Measurements from ENCODE around the gene MORC4. TPM values are rescaled to one million over a fixed set of nuclear protein-coding genes. Genes with fewer than 3 reads are reported as not detected.

The MORC4 gene
- total and polyA plus RNA-seq, 2 donors from 2014 or later = 8.2 to 12.6 TPM

DNA sequence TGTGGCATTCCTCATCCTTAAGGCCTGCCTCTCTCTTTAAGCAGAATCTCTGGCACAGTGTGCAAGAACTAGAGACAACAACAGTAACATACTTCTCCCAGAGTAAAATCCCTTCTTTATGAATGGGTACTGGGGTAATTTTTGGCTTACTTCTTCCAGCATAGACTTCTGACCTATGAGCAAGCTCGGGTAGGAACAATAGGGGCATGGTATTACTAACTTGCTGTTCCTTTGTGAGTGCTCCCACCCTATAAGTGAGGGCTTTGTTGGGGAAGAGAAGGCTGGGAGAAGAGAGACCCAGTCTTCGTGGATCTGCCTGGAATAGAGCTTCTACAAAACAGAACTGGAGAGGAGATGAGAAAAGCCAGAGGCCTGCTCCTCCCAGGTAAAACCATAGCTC lies 49.6 kb downstream of the MORC4 start:
- FAIRE-seq = no peak

GRCh38 chrX:106949366-106949765 lies 50.6 kb downstream of the MORC4 start:
- Histone ChIP-seq H3K9me3 (ENCODE audit: control insufficient read depth in 2 of 3, insufficient read depth in 1 of 3, low read length in 3 of 3) (no peaks in the 10 kb centered on the region), H3K36me3 (ENCODE audit: control insufficient read depth in 2 of 3, insufficient read depth in 3 of 3, low read length in 3 of 3) (peaks cover 0 to 2% (median 0%) of the 10 kb centered on the region in 3 donors), H3K9ac (ENCODE audit: low read length in 3 of 3) (no peak overlapping the region), H3K4me3 (ENCODE audit: low read length in 3 of 3) (no peak overlapping the region), H3K27ac (ENCODE audit: low read depth in 2 of 2, low read length in 2 of 2) (no peak overlapping the region), H3K27me3 (ENCODE audit: control insufficient read depth, insufficient read depth, low read length) (no peaks in the 10 kb centered on the region), H3K4me1 (ENCODE audit: control insufficient read depth in 2 of 3, insufficient read depth in 2 of 3, low read depth in 1 of 3, low read length in 3 of 3) (peaks cover 0 to 3% (median 0%) of the 10 kb centered on the region in 3 donors)
- no peak for FAIRE-seq
- TF ChIP-seq, protein P1, sequence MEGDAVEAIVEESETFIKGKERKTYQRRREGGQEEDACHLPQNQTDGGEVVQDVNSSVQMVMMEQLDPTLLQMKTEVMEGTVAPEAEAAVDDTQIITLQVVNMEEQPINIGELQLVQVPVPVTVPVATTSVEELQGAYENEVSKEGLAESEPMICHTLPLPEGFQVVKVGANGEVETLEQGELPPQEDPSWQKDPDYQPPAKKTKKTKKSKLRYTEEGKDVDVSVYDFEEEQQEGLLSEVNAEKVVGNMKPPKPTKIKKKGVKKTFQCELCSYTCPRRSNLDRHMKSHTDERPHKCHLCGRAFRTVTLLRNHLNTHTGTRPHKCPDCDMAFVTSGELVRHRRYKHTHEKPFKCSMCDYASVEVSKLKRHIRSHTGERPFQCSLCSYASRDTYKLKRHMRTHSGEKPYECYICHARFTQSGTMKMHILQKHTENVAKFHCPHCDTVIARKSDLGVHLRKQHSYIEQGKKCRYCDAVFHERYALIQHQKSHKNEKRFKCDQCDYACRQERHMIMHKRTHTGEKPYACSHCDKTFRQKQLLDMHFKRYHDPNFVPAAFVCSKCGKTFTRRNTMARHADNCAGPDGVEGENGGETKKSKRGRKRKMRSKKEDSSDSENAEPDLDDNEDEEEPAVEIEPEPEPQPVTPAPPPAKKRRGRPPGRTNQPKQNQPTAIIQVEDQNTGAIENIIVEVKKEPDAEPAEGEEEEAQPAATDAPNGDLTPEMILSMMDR (IDR thresholded peaks at IDR 0.05; ENCODE audit: borderline replicate concordance, extremely low read depth, insufficient read depth) = no peak
- DNase-seq = no peak
- intact Hi-C loops (cut with DNase I) = no loop called here

More for the DNA sequence above, 49.6 kb downstream of the MORC4 start:
- H3K27me3 ChIP-seq (ENCODE audit: control insufficient read depth, insufficient read depth, low read length) = no peaks in the 10 kb centered on the region
- intact Hi-C loops (cut with DNase I) = no loop called here
- no peak overlapping the region for H3K9ac ChIP-seq (ENCODE audit: low read length in 3 of 3)
- TF ChIP-seq, protein P1 (IDR thresholded peaks at IDR 0.05; ENCODE audit: borderline replicate concordance, extremely low read depth, insufficient read depth) = no peak
- no peak overlapping the region for H3K4me3 ChIP-seq (ENCODE audit: low read length in 3 of 3)
- H3K4me1 ChIP-seq (ENCODE audit: control insufficient read depth in 2 of 3, insufficient read depth in 2 of 3, low read depth in 1 of 3, low read length in 3 of 3) = peaks cover 0 to 3% (median 0%) of the 10 kb centered on the region in 3 donors
- no peak overlapping the region for H3K27ac ChIP-seq (ENCODE audit: low read depth in 2 of 2, low read length in 2 of 2)
- no peak for DNase-seq
- H3K9me3 ChIP-seq (ENCODE audit: control insufficient read depth in 2 of 3, insufficient read depth in 1 of 3, low read length in 3 of 3) = no peaks in the 10 kb centered on the region
- H3K36me3 ChIP-seq (ENCODE audit: control insufficient read depth in 2 of 3, insufficient read depth in 3 of 3, low read length in 3 of 3) = peaks cover 0 to 2% (median 0%) of the 10 kb centered on the region in 3 donors

GRCh38 chrX:106948641-106949040 lies 51.4 kb downstream of the MORC4 start:
- intact Hi-C loops (cut with DNase I) = no loop called here
- H3K4me3 ChIP-seq (ENCODE audit: low read length in 3 of 3) = no peak overlapping the region
- TF ChIP-seq, protein P1 (IDR thresholded peaks at IDR 0.05; ENCODE audit: borderline replicate concordance, extremely low read depth, insufficient read depth) = no peak
- H3K4me1 ChIP-seq (ENCODE audit: control insufficient read depth in 2 of 3, insufficient read depth in 2 of 3, low read depth in 1 of 3, low read length in 3 of 3) = peaks cover 0 to 3% (median 0%) of the 10 kb centered on the region in 3 donors
- peaks cover 0 to 2% (median under 1%) of the 10 kb centered on the region in 3 donors for H3K36me3 ChIP-seq (ENCODE audit: control insufficient read depth in 2 of 3, insufficient read depth in 3 of 3, low read length in 3 of 3)
- no peaks in the 10 kb centered on the region for H3K9me3 ChIP-seq (ENCODE audit: control insufficient read depth in 2 of 3, insufficient read depth in 1 of 3, low read length in 3 of 3)
- H3K27ac ChIP-seq (ENCODE audit: low read depth in 2 of 2, low read length in 2 of 2) = no peak overlapping the region
- no peak for DNase-seq
- no peaks in the 10 kb centered on the region for H3K27me3 ChIP-seq (ENCODE audit: control insufficient read depth, insufficient read depth, low read length)
- no peak overlapping the region for H3K9ac ChIP-seq (ENCODE audit: low read length in 3 of 3)
- no peak for FAIRE-seq

DNA sequence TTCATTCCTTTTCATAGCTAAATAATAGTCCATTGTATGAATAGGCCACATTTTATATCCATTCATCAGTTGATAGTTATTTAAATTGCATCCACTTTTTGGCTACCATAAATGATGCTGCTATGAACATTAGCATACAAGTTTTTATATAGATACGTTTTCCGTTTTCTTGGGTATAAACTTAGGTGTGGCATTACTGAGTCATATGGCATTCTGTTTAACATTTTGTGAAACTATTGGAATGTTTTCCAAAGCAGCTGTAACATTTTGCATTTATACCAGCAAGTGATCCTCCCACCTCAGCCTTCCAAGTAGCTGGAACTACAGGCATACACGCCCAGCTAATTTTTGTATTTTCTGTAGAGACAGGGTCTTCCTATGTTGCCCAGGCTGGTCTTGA lies 53.5 kb downstream of the MORC4 start:
- Histone ChIP-seq H3K9me3 (ENCODE audit: control insufficient read depth in 2 of 3, insufficient read depth in 1 of 3, low read length in 3 of 3) (no peaks in the 10 kb centered on the region), H3K9ac (ENCODE audit: low read length in 3 of 3) (no peak overlapping the region), H3K27ac (ENCODE audit: low read depth in 2 of 2, low read length in 2 of 2) (no peak overlapping the region), H3K27me3 (ENCODE audit: control insufficient read depth, insufficient read depth, low read length) (no peaks in the 10 kb centered on the region), H3K4me3 (ENCODE audit: low read length in 3 of 3) (no peak overlapping the region), H3K36me3 (ENCODE audit: control insufficient read depth in 2 of 3, insufficient read depth in 3 of 3, low read length in 3 of 3) (peaks cover 0 to 5% (median 0%) of the 10 kb centered on the region in 3 donors), H3K4me1 (ENCODE audit: control insufficient read depth in 2 of 3, insufficient read depth in 2 of 3, low read depth in 1 of 3, low read length in 3 of 3) (peaks cover 0 to 3% (median 0%) of the 10 kb centered on the region in 3 donors)
- DNase-seq (no peak), FAIRE-seq (no peak)
- intact Hi-C loops (cut with DNase I) = no loop called here
- TF ChIP-seq, protein P1 (IDR thresholded peaks at IDR 0.05; ENCODE audit: borderline replicate concordance, extremely low read depth, insufficient read depth) = no peak
